Right renal cortex interstitium (tissue), 3 donors: ENCODE data around the gene HDHD3. TPM values are rescaled to one million over a fixed set of nuclear protein-coding genes. Genes with fewer than 3 reads are reported as not detected.
"Not testable (repeated sequence)": the region's sequence is repeated elsewhere in the genome, so short reads cannot be mapped to it uniquely, and the experiment has no call there.

ENCODE experiments used
- DNase-seq, 3 donors: peaks; one replicate each; pipeline ENCODE4 v3.0.0-alpha.2; 2013; ENCODE audit warnings: low read depth in 3 of 3, low spot score in 2 of 3
- polyA plus RNA-seq, 3 donors: library from polyadenylated mRNA; unstranded; fragments of 120-200 nt; gene quantifications; one replicate each; pipeline ENCODE4 v1.2.1, GENCODE V29; 2013; ENCODE audit not compliant: insufficient read length in 3 of 3

Gene HDHD3, protein sequence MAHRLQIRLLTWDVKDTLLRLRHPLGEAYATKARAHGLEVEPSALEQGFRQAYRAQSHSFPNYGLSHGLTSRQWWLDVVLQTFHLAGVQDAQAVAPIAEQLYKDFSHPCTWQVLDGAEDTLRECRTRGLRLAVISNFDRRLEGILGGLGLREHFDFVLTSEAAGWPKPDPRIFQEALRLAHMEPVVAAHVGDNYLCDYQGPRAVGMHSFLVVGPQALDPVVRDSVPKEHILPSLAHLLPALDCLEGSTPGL
- polyA plus RNA-seq = 10 to 100 TPM; 26.9 to 35.8 (median 28.8) TPM

DNA sequence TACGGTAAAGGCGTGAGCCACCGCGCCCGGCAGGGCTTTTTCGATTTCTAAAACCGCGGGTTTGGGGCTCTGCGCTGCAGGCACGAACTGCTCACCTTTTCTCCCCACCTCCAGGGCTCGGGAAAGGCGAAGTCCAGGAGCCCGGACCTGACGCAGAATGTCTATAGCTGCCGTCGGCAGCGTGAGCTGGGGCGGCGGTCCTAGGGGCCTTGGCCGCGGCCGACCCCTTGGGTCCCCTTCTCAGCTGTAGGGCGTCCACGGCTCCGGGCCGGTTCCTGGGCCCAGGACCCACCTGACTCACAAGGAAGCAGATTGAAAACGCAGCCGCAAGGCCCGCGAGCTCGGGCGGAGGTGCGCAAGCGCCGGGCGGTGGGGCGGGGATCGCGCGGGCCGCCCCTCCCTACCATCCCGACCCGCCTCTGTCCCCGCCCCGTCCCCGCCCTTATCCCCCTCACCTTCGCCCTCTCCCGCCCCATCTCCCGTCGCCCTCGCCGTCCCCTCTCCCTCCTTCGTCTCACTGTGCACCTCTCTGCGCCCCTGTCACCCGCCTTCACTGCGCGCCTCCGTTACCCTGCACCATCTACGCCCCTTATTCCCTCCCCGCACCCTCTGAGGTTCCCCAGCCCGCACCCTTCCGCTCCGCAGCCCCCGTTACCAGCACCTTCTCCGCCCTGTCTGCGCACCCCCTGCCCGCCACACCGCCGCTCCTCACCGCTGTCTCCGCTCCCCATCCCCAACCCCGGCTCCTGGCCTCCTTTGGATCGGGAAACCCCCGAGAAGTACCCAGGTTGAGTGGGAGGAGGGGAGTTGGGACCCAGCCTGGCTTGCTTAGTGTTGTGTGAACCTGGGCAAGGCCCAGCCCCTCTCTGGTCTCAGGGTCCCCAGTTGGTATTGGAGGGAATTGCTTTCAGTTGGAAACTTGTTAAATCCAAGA is at the start of gene HDHD3:
Gene HDHD3 (minus strand): TSS at position 353 of the 934 bp plus-strand sequence. CDS start 2,632 bp downstream, outside the sequence.
- peak in 1 of 3 donors; percentile 60 for DNase-seq

DNA sequence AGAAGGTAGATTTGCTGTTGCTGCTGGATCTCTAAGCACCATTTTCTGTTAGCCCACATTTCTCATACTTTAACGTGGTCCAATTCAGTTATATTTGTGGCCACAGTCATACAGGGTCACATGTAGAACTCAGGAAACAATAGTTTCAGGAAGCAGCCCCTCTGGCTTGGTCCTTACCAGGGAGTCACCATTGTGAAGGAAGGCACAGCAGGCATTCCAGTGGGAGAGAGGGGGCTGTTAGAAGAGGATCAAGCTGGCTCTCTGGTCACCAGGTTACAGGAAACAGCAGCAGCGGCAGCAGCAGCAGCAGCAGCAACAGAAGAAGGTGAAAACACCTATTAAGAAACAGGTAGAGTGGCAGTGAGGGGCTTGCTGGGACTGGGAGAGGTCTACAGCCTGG is 48.3 kb upstream of the HDHD3 start:
- DNase-seq = no peak

DNA sequence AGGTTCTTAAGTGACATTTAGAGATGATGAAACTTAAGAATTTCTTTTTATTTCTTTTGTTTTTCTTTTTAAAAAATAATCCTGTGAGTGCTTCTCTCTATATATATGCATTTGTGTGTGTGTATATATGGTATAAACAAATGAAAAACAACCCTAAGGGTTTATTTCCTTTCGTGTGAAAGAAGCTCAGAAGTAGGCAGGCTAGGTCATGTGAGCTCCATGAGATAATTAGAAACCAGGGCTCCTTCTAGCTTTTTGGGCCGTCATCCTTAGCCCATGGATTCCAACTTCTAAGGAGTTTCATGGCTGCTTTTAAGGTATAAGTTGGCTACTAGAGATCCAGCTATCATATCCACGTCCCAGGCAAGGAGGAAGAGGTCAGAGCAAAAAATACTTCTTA is 44.9 kb upstream of the HDHD3 start:
- no peak for DNase-seq

DNA sequence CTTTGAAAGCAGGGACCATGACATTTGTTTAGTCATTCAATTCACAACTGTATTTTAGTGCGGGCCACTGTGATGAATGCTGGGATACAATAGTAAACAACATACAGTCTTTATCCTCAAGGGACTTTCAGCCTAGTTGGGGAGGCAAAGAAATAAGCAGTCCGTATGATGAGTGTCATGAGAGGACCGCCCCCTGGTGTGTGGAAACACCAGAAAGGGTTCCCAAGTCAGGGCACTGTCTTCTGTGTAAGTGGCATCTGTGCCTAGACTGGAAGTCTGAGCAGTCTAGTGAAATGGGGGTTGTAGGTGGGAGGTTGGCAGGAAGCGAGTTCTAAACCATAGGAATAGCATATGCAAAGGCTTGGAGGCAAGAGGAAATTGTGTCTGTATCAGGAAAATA is 40.6 kb upstream of the HDHD3 start:
- DNase-seq = no peak

DNA sequence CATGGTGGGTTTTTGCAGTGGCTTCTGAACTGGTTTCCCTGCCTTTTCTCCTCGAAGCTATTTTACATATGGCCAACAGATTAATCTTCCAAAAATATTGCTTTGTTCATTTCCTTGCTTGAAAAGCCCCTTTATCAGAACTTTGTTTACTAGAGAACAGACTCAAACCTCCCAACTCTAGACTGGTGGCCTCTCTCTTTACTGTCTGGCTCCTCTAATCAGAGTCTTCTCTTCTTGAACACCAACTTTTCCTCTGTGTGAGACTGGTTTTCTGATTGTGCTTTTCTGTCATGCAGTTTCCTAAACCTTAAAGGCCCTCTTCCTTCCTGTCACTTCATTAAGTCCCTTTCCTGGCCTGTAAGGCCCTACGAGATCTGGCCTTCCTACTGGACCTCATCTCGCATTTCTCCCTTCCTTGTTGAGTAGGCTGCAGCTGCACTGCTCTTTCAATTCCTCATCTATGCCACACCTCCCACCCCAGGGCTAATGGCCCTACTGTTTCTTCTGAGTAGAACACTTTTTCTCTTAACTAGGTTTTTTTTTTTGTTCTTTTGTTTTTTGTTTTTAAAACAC is 39.4 kb upstream of the HDHD3 start:
- no peak for DNase-seq

DNA sequence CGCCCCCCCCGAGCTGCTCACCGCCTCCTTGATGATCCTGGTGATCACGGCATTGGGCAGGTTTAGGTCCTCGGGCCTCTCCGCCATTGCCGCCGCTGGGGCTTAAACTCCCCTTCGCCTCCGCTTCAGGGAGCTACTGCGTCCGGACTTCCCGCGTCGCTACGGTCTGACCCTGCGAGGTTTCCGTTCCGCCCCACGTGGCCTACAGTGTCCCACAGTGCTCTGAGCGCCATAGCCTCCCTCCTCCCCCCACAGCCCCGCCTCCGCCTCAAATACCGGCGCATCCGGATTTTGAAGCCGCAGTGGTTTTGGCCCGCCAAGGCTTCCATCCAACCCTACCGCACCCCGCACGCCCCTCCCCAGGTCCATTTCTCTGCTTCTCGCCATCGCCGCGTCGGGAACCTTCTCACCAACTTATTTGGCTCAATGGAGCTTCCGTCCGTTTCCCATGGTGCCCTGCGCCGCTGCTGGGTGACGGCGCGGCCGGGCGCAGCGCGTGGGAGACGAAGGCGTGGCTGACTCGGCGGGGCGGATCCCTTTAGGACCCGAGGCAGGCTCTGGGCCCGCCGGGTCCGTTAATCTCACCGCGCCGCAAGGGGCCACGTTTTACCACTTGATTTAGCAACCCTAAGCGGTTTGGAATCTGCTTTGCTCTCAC is 33.5 kb upstream of the HDHD3 start, which contains the start of the genes C9orf43 and POLE3:
Gene C9orf43 (plus strand): TSS at position 541 of the 658 bp plus-strand sequence. CDS start 2,747 bp downstream, outside the sequence.
Gene POLE3 (minus strand): TSS at position 469 of the 658 bp plus-strand sequence. CDS start 382 bp downstream, at position 87.
- DNase-seq = peak; percentile 89 to 93 (median 91)

DNA sequence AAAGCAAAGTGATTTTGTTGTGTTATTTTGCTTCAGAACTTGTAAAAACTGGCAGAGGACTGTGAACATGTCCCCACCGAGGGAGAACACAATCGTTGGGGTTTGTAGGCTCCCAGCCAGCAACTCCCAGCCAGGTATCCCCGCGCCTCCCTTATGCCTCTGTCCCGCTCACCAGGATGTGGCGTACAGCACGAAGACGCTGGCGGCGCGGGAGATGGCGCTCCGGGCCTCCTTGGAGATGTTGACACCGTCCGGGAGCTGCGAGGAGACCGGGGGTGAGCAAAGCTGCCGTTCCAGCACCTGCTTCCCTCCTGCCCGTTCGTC is 33.1 kb upstream of the HDHD3 start:
- DNase-seq = peak in 1 of 3 donors; percentile 13

DNA sequence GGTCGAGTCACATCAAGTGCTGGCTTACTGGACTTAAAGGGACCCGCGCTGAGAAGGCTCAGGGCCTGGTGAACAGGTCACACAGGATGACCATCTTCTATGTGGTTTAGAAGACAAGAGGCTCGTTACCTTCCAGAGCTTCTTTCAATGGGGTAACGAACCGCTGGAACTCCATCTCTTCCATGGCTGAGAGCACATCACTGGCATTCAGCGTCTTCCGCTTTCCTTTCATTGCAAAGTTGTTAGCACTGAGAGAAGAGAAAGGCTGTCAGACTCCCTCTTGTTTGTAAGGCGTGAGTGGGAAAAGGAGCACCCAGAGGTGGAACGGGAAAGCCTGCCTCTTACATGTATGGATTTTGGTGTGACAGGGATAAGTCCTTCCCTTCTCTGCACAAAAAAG is 32.7 kb upstream of the HDHD3 start:
- no peak for DNase-seq

DNA sequence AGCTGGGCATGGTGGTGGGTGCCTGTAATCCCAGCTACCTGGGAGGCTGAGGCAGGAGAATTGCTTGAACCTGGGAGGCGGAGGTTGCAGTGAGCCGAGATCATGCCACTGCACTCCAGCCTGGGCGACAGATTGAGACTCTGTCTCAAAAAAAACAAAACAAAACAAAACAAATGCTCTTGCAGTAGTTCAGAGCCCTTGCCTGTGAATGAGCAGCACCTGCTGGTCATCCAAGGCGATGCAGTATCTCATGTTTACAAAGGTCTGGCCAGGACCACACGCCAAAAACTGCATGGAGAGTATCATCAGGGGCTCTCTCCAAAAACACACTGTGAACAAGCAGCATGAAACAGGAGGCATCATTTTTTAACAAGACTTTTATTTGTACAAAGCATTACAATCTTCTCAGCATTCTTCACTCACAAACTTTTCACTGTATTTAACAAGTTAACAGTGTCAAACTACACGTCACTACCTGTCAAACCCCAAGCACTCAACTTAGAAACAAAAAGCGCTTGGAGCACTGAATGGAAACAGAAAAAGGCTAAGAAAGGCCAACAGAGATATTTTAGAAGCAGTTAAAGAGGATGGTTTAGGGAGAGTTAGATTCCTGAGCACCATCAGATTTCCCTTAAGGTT is 30.2 kb upstream of the HDHD3 start:
- DNase-seq = peak in 2 of 3 donors; percentile 39 to 43

DNA sequence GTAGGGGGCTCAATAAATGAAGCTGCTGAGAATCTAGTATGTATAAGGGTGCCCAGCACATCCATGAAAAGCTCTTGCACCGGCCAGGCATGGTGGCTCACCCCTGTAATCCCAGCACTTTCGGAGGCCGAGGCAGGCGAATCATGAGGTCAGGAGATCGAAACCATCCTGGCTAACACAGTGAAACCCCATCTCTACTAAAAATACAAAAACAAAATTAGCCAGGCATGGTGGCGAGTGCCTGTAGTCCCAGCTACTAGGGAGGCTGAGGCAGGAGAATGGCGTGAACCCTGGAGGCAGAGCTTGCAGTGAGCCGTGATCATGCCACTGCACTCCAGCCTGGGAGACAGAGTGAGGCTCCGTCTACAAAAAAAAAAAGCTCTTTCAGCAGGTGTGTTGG is 29.6 kb upstream of the HDHD3 start:
- DNase-seq = not testable (repeated sequence)

DNA sequence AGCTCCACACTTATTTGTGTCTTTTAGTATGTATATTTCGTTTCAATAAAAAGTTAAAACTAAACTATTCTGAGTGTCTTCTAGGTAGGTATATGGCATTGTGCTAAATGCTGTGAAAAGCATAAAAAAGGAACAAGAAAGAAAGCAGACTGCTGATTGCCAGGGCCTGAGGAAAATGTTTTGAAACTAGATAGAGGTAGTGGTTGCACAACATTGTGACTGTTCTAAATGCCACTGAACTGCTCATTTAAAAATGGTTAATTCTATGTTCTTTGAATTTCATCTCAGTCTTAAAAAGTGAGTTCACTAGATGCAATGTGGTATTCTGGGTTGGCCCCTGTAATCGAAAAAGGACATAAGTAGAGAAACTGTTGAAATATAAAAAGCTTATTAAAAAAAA is 26.9 kb upstream of the HDHD3 start:
- no peak for DNase-seq

DNA sequence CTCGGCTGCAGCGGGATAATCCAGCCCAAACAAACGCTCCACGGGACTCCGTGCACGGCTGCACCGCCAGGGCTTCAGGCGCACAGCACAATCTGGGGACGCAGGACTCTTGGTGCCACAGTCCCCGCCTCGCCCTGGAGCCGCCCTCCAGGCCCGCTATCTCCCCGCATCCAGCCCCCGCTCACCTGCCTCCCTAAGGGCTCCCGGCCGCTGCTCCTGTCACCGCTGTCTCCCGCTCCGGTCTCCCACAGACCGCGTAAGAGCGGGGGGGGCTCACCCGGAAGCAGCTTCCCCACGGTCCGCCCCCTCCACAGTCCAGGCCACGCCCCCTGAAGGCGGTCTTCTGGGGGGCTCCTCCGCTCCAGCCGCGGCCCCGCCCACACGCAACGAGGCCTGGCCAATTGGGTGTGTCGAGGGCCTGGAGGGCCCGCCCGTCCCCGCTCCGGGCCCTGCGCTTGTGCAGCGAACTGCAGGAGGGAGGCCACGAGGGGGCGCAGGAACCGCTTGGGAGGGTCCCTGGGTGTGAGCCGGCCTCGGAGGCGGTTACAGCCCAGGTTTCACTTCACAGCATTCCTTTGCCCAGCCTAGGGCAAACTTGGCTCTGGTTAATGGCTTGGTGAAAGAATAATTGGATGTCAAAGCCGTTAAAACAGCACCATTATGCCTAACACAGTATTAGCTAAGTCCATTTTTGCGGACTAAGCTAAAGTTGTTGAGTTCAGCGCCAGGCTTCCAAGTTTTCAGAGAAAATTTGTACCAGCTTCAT is 24.4 kb upstream of the HDHD3 start, which contains the start of gene ALAD:
Gene ALAD (minus strand): TSS at position 258 of the 766 bp plus-strand sequence. CDS start 7,725 bp downstream, outside the sequence.
- peak; percentile 87 to 97 (median 95) for DNase-seq

DNA sequence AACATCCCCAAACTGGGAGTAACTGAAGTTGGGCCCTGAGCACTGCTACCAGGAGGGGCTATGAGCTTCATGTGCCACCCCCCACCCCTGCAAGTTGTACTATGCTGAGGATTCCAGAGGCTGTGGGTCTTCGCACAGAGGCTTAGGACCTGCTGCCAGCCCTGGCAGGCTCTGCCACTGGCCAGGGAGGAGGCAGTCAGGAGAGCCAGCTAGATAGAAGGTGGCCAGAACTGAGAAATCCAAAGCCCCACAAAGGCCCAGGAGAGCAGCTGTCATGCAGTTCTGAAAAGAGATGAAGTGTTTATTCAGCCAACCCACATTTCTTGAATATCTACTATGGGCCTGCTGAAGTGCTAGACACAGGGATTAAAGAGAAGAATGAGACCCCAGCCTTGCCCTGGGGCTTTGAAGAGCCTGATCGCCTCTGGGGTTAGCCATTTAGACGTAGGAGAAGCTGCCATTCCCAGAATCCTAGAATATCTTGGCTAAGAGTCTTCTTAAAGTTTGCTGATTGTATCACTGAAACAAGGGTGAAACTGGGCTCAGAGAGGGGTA is 22.9 kb upstream of the HDHD3 start:
- DNase-seq = no peak

DNA sequence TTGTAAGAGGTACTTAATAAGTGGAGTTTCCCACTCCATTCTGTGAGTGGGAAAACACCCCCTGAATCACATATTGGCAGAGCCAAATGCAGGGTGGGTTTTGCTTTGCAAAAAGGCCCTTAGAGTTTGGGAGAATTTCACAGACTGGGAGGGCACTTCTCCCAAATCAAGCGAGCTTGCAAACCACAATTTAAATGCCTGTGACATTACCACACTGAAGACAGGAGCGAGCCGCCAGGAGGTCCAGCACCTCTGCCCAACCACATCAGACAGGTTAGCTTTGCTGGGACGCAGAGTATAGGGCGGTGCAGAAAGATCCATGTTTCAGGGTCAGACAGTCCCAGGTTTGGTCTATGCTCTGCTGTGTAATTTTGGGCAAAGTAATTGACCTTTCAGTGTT is 22.0 kb upstream of the HDHD3 start:
- DNase-seq = no peak

DNA sequence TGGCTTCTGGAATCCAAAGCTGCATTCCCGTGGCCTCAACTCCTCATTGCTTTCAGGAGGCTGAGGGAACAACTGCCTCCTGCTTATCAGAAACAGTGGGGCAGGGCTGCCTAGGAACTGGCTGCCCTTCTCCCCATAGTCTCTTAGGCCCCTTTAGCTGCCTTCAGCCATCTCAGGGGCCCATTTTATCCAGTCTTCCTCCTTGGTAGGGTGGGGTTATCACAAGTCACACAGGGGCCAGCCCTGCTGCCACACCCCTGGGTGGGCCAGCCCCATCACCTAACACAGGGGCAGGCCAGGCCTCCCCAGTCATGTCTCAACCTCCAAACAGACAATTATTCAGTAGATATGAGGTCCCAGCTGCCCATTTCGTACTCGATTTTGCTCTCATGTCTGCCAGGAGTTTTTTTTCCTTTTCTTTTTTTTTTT is 20.4 kb upstream of the HDHD3 start:
- DNase-seq = no peak

DNA sequence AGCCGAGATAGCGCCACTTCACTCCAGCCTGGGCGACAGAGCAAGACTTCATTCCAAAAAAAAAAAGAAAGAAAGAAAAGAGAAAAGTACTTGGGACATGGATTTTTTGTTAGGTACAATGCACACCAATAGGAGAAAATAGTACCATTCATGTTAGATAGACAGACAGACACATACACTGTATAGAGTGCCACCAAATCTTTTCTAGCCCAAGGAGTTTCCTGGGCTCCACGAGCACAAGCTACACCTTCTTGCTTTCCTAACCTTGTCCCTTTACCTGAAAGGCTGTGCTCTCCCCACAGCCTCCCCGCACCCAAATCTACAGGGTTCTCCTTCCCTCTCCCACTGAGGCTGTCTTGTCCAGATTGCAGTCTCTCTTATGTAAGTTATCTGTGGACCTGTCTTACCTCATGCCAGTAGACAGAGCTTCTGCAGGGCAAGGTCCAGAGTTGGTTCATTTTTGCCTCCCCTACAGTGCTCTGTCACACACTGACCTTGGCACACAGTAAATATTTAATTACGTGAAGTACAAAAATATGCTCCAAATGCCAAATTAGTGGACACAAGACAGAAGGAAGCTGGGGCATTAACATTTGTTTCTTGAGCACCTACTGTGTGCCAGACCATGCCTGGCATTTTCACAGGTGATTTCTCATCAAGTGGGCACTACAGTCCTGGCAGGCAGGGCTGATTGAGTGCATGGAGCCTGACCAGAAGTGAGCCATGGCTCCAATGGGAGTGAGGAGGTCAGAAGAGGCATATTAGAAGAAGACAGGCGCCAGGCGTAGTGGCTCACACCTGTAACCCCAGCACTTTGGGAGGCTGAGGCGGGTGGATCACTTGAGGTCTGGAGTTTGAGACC is 18.4 kb upstream of the HDHD3 start:
- DNase-seq = no peak

DNA sequence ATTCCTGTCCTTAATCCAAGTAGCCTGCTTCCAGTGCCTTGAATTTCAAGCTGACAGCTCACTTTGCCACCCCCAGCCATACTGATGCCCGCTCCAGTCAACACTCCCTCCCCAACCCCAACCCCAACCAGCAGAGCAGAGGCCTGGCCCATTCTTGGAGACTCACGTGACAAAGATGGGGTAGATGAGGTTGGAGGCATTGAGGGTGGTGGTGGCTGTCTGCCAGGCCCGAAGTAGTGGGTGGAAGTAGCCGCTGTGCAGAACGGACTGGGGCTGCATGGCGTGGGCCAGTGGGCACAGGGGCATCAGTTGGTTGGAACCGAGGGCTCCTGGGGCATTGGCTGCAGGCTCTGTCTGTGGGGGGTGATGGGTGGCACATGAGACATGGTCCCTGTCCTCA is 16.5 kb upstream of the HDHD3 start:
- no peak for DNase-seq

DNA sequence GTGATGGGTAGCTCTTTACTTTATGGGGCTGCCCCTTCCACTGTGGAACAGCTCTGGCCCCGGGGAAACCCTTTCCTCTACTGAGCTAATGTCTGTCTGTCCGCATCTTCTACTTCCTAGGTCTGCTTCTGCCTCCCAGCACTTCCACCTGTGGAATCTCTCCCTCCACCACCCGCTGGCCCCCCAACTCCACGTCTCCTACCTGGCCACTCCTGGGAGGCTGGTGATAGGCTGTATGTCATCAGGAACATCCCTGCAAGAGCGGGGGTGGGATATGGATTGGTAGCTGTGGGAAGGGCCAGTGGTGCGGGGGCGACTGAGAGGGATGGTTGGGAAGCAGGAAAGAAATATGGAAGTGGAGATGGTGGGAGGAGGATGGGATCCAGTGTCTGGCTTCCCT is 15.1 kb upstream of the HDHD3 start:
- DNase-seq = no peak
